IMR-90 (cell line): ENCODE data around the gene PAPSS2.

Experiments
- CEBPB ChIP-seq: IDR thresholded peaks from 2 replicates; pipeline ENCODE4 v1.6.1; 2012; ENCODE audit warnings: low read depth, low read length, improper control_type of control experiment
- CHD1 ChIP-seq: IDR thresholded peaks from 2 replicates; pipeline ENCODE4 v1.6.1; 2012; ENCODE audit warnings: low read depth, low read length, improper control_type of control experiment
- CTCF ChIP-seq: conservative IDR thresholded peaks from 2 replicates; pipeline ENCODE4 v1.5.1; 2012; ENCODE audit warnings: mild to moderate bottlenecking, low read depth, low read length, improper control_type of control experiment
- ELK1 ChIP-seq: fragments of 150-350 bp; IDR thresholded peaks from 2 replicates; pipeline ENCODE4 v1.6.1; 2016; ENCODE audit warnings: low read depth, mild to moderate bottlenecking, low read length, moderate library complexity, borderline replicate concordance
- MAFK ChIP-seq: IDR thresholded peaks from 2 replicates; pipeline ENCODE4 v1.6.1; 2012; ENCODE audit warnings: low read depth, low read length, improper control_type of control experiment
- MAZ ChIP-seq: IDR thresholded peaks from 2 replicates; pipeline ENCODE4 v1.6.1; 2012; ENCODE audit warnings: low read depth, mild to moderate bottlenecking, low read length, improper control_type of control experiment, moderate library complexity, borderline replicate concordance
- MXI1 ChIP-seq: IDR thresholded peaks from 2 replicates; pipeline ENCODE4 v1.6.1; 2012; ENCODE audit warnings: low read depth, mild to moderate bottlenecking, low read length, moderate library complexity, borderline replicate concordance
- POLR2A ChIP-seq: IDR thresholded peaks from 2 replicates; pipeline ENCODE4 v1.6.1; 2012; ENCODE audit warnings: mild to moderate bottlenecking, low read depth, low read length
- USF2 ChIP-seq: fragments of 150-350 bp; IDR thresholded peaks from 2 replicates; pipeline ENCODE4 v1.6.1; 2017; ENCODE audit warnings: mild to moderate bottlenecking, antibody characterized with exemption, low read length, low read depth

- no peak for TF ChIP-seq CTCF
- TF ChIP-seq POLR2A, result no peak
- TF ChIP-seq ELK1, result no peak
- TF ChIP-seq MXI1, result no peak
- TF ChIP-seq CEBPB, result no peak
- no peak for TF ChIP-seq CHD1
- no peak for TF ChIP-seq MAZ
- TF ChIP-seq USF2, result no peak
- TF ChIP-seq MAFK, result no peak
Observed at GRCh38 chr10:87751274-87751673, 91.6 kb downstream of the PAPSS2 start.
